ENCODE measurements around the gene GTF2F1.
"Not testable (repeated sequence)": the region's sequence is repeated elsewhere in the genome, so short reads cannot be mapped to it uniquely, and the experiment has no call there.

Gene GTF2F1

DNA sequence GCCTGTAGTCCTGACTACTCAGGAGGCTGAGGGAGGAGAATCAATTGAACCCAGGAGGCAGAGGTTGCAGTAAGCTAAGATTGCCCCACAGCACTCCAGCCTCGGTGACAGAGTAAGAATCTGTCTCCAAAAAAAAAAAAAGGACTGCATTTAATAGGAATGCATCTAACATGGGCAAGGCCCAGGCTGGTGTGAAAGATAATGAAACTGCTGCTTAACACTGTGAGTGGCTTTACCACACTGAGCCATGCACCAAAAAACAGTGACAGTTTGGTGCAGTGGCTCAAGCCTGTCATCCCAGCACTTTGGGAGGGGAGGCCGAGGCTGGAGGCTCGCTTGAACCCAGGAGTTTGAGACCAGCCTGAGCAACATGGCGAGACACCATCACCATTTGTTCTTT lies 8.6 kb downstream of the GTF2F1 start:
- DNase-seq, result no peak

DNA sequence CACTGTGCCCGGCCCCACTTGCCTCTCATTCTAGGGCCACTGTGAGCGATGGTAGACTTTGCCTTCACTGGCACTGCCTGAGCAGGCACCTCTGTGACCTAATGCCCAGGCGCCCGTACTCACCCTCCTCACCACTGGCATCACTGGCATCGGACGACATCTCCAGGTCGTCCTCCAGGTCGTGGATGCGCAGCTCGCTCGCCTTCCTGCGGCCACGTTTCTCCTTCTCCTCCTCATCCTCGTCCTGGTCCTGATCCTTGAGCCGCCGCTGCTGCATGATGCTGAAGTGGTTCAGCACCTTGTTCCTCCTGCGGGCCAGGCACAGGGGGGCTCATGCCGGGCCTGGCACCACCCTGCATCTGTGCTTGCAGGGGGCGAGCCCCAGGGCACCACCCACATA lies 9.8 kb downstream of the GTF2F1 start:
- DNase-seq, result no peak

DNA sequence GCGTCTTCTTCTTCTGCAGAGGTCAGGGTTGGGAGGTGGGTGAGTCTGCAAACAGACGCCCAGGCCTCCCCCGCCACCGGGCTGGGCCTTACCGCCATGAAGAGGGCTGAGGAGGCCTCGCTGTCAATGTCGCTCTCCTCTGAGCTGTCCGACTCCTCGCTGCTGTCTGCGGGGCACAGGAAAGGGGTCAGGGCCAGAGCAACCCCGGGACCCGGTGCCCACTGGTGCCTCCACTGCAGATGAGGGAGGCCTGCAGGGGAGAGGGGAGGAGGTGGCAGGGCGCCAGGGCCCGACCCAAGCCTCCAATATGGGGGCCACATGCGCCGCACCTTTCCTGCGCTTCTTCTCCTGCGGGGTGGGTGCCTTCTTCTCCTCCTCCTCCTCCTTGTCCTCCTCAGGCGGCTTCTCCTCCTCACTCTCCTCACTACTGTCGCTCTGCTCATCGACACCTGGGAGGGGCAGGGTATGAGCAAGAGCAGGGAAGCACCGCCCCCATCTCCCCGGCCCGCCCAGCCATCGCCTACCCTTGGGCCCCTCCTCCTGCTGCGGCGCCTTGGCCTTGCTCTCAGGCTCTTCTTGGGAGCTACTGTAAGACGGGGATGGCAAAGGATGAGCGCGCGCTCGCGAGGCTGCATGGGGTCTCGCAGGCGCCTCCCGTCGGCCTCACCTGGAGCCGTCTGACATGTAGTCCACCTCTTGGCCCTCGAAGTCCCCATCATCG lies 11.8 kb downstream of the GTF2F1 start:
- no peak for DNase-seq

DNA sequence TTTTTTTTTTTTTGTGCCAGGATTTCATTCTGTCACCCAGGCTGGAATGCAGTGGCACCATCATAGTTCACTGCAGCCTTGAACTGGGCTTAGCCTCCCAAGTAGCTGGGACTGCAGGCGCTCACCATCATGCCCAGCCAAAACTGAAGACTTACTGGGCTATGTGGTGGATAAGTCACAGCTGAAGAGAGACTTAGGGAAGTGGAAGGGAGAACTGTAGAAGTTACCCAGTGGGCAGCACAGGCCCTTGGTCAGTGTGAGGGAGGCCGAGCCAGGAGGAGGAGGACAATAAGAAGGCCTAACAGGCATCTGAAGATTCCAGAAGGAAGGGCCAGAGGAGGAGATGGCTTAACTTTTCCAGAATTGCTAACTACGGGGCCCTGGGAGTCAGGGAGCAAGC lies 13.2 kb downstream of the GTF2F1 start:
- no peak for DNase-seq

DNA sequence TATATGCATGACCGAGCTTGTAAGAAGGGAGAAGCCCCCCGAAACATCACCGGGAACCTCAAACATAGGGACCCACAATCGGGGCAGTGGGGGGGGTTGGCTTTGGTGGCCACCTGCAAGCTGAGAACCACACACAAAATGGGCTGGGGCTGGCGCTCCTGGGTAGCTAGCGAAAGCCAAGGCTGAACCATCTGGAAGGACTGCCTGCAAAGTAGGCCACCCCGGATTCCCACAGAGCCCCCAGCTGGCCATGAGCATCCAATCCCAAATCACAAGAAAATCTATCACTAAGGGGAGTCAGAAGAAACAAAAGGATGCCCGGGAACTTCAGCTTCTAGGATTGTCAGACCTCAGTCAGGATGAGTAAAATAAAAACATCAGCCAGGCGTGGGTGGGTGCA lies 14.5 kb downstream of the GTF2F1 start:
- no peak for DNase-seq

DNA sequence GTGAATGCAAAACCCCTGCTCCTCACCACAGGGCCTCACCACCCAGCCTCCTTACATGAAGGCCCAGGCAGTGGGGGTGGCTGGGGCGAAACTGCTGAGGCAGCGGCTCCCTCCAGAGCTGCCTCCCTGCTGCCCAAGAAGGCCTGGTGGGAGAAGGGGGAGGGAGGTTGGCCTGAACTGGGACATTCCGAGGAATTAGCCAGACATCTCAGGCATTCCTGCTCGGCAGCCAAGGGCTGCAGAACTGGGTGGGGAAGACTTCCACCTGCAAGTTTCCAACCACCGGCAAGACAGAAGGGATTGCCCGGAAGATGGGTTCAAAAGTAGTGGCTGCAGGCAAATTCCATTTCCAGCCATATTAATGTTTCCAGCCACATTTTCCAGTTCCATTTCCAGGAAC lies 14.9 kb downstream of the GTF2F1 start:
- no peak for DNase-seq

DNA sequence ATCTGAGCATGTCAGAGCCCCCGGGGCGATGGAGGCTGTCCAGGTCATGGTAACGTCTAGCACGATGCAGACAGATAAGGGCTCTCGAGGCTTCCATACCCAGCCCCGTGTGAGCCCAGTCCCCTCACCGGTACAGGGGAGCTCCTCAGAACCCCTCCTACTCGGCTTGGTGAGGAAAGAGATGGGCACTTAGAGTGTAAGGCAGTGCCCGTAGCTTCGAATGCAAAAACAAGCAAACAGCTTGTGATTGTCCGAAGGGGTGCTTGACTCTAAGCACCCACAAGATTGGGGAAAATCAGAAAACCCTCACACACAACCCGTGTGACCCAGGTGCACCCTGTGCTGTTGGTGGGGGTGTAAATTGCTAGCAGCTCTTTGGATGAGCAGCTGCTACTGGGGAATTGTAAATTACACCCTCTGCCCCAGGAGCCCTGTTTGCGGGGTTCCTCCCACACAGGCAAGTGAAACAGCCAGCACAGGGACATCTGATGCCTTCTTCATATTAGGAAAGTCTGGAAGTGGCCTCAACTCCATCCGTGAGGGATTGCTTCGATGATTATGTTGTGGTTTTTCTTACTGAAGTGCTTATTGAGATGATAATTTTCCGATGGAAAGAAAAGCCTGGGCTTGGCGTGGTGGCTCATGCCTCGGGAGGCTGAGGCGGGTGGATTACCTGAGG lies 16.3 kb downstream of the GTF2F1 start:
- DNase-seq, result no peak

DNA sequence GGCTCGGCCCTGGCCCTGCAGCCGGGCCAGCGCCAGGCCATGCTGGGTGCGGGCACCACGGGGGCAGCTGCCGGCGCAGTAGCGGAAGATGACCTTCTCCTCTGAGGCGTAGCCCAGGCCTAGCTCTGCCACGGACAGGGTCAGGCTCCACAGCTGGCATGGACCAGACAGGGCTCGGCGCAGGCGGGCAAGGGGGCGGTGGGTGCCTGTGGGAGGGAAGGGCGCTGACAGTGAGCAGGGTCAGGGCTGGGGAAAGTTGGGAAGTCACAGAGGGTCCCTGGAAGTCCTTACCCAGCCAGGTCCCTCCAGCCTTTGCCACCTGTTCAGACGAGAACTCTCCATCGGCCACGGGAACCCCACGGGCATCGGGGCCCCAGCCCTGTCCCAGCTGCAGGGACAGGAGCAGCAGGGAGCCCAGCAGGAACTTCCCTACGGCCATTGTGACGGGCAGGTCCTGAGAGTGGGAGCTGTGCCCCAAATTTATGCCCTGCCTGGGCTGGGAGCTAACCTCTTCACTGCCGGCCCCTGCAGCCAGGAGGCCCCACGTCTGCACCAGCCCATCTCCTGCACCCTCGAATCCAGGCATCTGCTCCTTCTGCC lies 17.5 kb downstream of the GTF2F1 start, which contains the start of gene PSPN:
Gene PSPN (minus strand): TSS at position 523 of the 600 bp plus-strand sequence. CDS start 84 bp downstream, at position 439.
- DNase-seq, result no peak

DNA sequence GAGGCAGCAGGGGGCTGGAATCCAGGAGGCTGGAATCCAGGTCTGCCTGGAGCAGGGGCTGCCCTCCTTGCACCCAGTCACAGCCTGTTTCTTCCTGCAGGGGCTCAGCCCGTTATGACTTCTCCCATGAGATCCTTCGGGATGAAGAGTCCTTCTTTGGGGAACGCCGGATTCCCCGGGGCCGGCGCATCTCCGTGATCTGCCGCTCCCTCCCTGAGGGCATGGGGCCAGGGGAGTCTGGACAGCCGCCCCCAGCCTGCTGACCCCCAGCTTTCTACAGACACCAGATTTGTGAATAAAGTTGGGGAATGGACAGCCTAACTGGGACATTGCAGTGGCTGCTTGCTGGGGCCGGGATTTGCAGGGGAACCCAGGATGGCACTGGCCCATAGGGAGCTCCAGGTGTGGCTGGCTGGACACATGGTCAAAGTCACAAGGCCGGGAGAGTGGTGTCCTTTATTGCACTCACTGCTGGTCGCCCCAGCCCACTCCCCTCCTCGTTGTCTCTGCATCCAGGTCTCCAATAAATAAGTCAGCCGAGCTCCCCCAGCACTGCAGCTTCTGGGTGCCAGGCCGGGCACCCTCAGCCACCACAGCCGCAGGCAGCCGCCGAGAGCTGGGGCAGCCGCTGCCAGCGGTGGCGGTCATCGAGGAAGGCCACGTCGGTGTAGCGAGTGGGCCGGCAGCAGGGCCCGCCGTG lies 18.1 kb downstream of the GTF2F1 start:
- no peak for DNase-seq

DNA sequence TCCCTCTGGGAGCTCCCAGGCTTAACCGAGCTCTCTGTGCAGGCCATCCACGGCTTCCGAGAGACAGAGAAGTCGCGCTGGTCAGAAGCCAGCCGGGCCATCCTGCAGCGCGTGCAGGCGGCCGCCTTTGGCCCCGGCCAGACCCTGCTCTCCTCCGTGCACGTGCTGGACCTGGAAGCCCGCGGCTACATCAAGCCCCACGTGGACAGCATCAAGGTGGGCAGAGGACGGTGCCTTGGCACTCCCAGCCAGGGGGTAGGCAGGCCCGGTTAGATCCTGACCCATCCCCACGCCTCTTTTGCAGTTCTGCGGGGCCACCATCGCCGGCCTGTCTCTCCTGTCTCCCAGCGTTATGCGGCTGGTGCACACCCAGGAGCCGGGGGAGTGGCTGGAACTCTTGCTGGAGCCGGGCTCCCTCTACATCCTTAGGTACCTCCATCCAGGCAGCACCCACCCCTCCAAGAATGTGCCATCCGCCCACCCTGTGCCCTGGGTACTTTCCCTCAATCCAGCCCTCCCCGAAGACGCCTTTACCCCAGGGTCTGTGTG lies 18.7 kb downstream of the GTF2F1 start:
- no peak for DNase-seq

DNA sequence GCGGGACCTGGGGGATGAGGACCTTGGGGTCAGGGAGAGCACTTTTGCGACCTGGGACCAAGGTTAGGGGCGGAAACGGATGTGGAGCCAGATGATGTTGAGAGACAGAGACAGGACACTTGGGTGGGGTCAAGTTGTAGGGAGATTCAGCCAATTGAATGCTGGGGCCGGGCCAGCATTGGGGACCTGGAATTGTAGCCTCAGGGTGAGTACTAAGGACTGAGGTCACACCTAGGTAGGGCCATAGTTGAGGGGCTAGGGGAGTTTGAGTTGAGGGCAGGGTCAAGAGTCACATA lies 19.2 kb downstream of the GTF2F1 start:
- DNase-seq, result no peak

DNA sequence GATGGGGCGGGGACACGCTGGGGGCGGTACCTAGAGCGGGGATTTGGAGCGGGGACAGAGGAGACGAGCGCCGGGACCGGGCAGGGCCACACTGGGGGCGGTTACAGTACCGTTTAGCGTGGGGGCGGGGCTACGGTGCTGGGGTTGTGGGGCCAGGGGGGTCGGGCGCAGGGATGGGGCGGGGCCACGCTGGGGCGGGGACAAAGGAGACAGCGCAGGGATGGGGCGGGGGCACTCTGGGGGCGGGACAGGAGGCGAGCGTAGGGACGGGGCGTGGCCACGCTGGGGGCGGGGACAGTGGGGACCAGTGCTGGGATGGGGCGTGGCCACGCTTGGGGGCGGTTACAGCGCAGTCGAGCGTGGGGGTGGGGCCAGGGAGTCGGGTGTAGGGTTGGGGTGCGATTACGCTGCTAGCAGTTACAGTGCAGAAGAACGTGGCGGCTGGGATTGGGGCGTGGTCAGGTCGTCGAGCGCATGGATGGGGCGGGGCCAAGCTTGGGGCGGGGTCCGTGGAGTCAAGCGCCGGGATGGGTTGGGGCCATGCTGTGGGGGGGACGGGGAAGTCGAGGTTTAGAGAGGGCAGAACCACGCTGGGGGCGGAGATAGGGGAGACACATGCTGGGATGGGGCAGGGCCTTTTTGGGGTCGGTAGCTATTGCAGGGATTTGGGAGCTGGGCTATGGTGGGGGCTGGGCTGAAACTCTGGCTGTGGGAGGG lies 19.7 kb downstream of the GTF2F1 start:
- peak; percentile 98 for DNase-seq

DNA sequence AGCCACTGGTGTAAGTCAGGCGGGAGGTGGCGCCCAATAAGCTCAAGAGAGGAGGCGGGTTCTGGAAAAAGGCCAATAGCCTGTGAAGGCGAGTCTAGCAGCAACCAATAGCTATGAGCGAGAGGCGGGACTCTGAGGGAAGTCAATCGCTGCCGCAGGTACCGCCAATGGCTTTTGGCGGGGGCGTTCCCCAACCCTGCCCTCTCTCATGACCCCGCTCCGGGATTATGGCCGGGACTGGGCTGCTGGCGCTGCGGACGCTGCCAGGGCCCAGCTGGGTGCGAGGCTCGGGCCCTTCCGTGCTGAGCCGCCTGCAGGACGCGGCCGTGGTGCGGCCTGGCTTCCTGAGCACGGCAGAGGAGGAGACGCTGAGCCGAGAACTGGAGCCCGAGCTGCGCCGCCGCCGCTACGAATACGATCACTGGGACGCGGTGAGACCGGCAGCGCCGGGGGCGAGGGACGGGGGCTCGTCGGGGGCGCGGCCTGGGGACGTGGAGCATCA lies 20.3 kb downstream of the GTF2F1 start, which contains the start of gene ALKBH7:
Gene ALKBH7 (plus strand): TSS at position 201 of the 502 bp plus-strand sequence. CDS start 27 bp downstream, at position 228.
- DNase-seq, result peak; percentile 99

DNA sequence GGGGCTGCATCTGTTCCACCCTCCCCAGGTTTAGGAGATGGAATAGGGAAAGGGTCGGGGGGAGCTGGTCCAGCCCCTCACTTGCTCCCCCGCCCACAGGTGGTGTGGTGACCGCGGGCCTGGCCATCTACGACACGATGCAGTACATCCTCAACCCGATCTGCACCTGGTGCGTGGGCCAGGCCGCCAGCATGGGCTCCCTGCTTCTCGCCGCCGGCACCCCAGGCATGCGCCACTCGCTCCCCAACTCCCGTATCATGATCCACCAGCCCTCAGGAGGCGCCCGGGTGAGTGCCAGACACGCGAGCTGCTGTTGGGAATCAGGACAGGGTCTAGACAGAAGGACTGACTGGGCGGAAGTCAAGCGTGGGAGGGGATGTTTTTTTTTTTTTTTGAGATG lies 28.6 kb downstream of the GTF2F1 start:
- no peak for DNase-seq

DNA sequence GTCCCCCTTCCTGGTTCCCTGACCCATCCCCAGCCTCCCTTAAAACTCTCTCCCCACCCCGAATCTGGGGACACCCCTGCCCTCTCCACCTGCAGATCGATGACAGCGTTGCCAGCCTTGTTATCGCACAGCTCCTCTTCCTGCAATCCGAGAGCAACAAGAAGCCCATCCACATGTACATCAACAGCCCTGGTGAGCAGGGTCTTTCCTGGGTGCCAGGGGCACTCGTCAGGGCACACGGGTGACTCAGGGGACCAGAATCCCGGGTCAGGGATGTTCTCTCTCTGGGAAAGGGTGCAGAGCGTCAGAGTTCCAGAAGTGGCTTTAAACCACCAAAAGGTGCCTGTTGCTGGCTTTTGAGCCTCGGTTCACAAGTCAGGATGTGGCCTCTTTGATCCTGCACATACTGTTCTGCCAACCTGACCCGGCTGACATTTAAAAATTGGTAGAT lies 30.6 kb downstream of the GTF2F1 start:
- peak; percentile 62 for DNase-seq

DNA sequence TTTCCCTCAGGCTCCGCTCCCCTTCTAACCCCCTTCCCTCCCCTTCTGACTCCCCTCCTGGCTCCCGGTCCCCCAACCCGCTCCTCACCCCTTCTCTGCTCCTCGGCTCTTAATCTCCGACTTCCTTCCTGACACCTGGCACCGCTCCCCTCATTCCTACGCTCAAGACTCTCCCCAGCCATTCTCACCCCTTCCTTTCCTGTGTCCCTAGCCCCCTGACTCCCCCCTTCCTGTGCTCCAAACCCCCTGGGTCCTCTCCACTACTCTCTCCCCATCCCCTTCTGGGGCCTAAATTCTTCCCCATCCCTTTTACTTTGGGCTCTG lies 31.0 kb downstream of the GTF2F1 start:
- DNase-seq, result peak; percentile 10

DNA sequence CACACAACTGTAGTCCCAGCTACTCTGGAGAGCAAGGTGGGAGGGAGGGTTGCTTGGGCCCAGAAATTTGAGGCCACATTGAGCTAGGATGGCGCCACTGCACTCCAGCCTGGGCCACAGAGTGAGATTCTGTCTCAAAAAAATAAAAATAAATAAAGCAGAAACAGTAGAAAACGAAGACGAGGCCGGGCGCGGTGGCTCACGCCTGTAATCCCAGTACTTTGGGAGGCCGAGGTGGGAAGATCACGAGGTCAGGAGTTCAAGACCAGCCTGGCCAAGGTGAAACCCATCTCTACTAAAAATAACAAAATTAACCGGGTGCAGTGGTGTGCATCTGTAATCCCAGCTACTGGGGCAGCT lies 32.1 kb downstream of the GTF2F1 start:
- not testable (repeated sequence) for DNase-seq

DNA sequence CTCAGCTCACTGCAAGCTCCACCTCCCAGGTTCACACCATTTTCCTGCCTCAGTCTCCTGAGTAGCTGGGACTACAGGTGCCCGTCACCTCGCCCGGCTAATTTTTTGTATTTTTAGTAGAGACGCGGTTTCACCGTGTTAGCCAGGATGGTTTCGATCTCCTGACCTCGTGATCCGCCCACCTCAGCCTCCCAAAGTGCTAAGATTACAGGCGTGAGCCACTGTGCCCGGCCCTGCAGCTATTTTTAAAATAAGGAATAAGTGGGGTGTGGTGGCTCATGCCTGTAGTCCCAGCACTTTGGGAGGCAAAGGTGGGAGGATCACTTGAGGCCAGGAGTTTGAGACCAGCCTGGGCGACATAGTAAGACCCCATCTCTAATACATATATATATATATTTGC lies 32.5 kb downstream of the GTF2F1 start:
- DNase-seq, result not testable (repeated sequence)

DNA sequence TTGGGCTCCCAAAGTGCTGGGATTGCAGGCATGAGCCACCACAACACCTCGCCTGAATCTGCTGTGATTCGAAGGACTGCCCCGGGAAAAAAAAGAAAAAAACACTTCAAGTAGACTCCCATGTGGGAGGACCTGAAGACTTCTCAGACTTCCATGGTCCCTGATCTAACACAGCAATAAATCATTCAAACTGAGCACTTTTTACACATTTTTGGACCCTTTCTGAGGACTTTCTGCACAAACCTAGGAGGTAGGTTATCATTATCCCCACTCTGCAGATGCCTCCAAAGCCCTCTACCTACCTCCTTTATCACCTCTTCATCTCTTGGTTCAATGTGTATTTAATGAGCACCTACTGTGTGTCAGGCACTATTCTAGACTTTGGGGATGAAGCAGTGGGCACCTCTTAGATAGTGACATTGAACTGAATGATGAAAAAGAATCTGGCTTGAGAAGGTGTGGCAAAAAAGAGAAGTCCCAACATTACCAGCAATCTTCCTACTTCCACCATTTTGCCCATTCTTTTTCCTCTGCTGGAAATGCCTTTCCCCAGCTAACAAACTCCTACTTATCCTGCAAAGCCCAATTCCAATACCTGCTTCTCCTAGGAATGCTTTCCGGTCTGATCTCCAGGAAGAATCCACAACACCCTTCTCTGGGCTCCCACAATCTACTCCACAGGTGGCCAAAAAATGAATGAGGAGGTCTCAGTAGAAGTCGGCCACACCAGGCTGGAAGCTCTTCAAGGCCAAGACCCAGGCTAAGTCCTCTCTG lies 33.2 kb downstream of the GTF2F1 start:
- no peak for DNase-seq

DNA sequence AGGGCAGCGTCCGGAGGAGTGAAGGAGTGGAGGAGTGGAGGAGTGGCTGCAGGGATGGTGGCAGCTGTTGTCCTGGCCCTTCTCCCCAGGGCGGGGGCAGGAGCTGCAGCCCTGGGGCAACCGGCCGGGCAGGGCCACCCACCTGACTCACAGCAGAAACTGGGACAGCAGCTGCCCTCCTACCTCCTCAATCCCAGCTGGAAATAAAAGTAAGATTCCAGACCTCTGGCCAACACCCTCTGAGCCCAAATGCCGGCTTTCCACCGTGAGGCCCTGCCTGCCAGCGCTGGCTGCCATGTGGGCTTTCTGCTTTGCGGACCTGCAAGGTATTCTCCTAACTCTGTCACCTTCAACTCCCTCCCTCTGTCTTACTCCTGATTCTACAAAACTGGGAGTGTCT lies 35.0 kb downstream of the GTF2F1 start:
- no peak for DNase-seq

DNA sequence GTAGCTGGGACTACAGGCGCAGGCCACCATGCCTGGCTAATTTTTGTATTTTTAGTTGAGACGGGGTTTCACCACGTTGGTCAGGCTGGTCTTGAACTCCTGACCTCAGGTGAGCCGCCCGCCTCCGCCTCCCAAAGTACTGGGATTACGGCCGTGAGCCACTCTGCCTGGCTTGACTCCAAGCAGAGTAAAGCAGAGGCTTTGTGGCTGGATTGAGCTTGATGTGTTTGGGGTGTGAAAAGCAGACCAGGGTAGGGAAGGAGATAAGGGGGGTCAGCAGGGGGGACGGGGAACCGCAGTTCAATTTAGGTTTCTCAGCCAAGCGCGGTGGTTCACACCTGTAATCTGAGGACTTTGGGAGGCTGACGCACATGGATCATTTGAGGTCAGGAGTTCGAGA lies 35.8 kb downstream of the GTF2F1 start:
- DNase-seq, result no peak

Data from CD4-positive, alpha-beta T cell treated with Interleukin-10 for 1 hour (primary cell).